ENCODE data around the gene DNAJC10.
"Not testable (repeated sequence)": the region's sequence is repeated elsewhere in the genome, so short reads cannot be mapped to it uniquely, and the experiment has no call there.

The DNAJC10 gene

GRCh38 chr2:182766626-182767025 lies 50.6 kb downstream of the DNAJC10 start:
- TF ChIP-seq CTCF (IDR thresholded peaks at IDR 0.05; ENCODE audit: extremely low read depth, missing control alignments), result no peak
- no peak for DNase-seq (ENCODE audit: low spot score)

- DNase-seq (ENCODE audit: low spot score), result peak; percentile 4
- peak; percentile 0 for TF ChIP-seq CTCF (IDR thresholded peaks at IDR 0.05; ENCODE audit: extremely low read depth, missing control alignments)
Observed at GRCh38 chr2:182767578-182767977, 51.5 kb downstream of the DNAJC10 start.

- DNase-seq (ENCODE audit: low spot score), result not testable (repeated sequence)
Observed at GRCh38 chr2:182768950-182769349, 52.9 kb downstream of the DNAJC10 start.

GRCh38 chr2:182779323-182779722 lies 63.3 kb downstream of the DNAJC10 start:
- no peak for DNase-seq (ENCODE audit: low spot score)
- no peak for TF ChIP-seq CTCF (IDR thresholded peaks at IDR 0.05; ENCODE audit: extremely low read depth, missing control alignments)

- not testable (repeated sequence) for DNase-seq (ENCODE audit: low spot score)
Observed at GRCh38 chr2:182781099-182781498, 65.0 kb downstream of the DNAJC10 start.

GRCh38 chr2:182782686-182783085 lies 66.6 kb downstream of the DNAJC10 start:
- DNase-seq (ENCODE audit: low spot score), result not testable (repeated sequence)

GRCh38 chr2:182784058-182784706 lies 68.1 kb downstream of the DNAJC10 start:
- no peak for DNase-seq (ENCODE audit: low spot score)
- no peak for TF ChIP-seq CTCF (IDR thresholded peaks at IDR 0.05; ENCODE audit: extremely low read depth, missing control alignments)

GRCh38 chr2:182784777-182785176 lies 68.7 kb downstream of the DNAJC10 start:
- DNase-seq (ENCODE audit: low spot score), result peak; percentile 6
- TF ChIP-seq CTCF (IDR thresholded peaks at IDR 0.05; ENCODE audit: extremely low read depth, missing control alignments), result peak; percentile 12

- TF ChIP-seq CTCF (IDR thresholded peaks at IDR 0.05; ENCODE audit: extremely low read depth, missing control alignments), result no peak
- no peak for DNase-seq (ENCODE audit: low spot score)
Observed at GRCh38 chr2:182792441-182792840, 76.4 kb downstream of the DNAJC10 start.

Measured in GM20000 (cell line).